Activated CD8-positive, alpha-beta T cell treated with anti-CD3 and anti-CD28 coated beads for 36 hours (primary cell): ENCODE data around the gene AKAP10. TPM values are rescaled to one million over a fixed set of nuclear protein-coding genes. Genes with fewer than 3 reads are reported as not detected.

Experiments used
- ATAC-seq: fragments of 200-7000 bp; cut with Tn5 transposase; one replicate; pipeline ENCODE4 v1.10.0; 2021; ENCODE audit warnings: mild to moderate bottlenecking, moderate library complexity
- CTCF ChIA-PET: fragments of 350-600 bp; sonication (Branson Sonifier 250); formaldehyde crosslinking; loops from one replicate; lab custom pipeline; 2021; ENCODE audit warnings: antibody characterized with exemption; lab: Charles Lee
- POLR2A ChIA-PET: fragments of 350-600 bp; sonication (Branson Sonifier 250); formaldehyde crosslinking; loops from one replicate; lab custom pipeline; 2021; ENCODE audit warnings: antibody characterized with exemption; lab: Charles Lee
- DNase-seq: peaks from one replicate; pipeline ENCODE4 v3.0.0-alpha.2; 2020
- H3K27ac Mint-ChIP-seq: one replicate; pipeline ENCODE4 v1.8.0; 2021; ENCODE audit warnings: mild to moderate bottlenecking, mixed read lengths
- H3K27me3 Mint-ChIP-seq: one replicate; pipeline ENCODE4 v1.8.0; 2021; ENCODE audit warnings: mixed read lengths
- H3K36me3 Mint-ChIP-seq: one replicate; pipeline ENCODE4 v1.8.0; 2021; ENCODE audit warnings: low read depth, mixed read lengths
- H3K4me1 Mint-ChIP-seq: one replicate; pipeline ENCODE4 v1.8.0; 2021; ENCODE audit warnings: low read depth, mixed read lengths
- H3K4me3 Mint-ChIP-seq: one replicate; pipeline ENCODE4 v1.8.0; 2021; ENCODE audit warnings: mild to moderate bottlenecking, moderate library complexity, mixed read lengths
- H3K9me3 Mint-ChIP-seq: one replicate; pipeline ENCODE4 v1.8.0; 2021; ENCODE audit warnings: mixed read lengths
- CTCF ChIP-seq: fragments of 200-600 bp; IDR thresholded peaks from one replicate; pipeline ENCODE4 v1.8.0; 2022; ENCODE audit warnings: antibody characterized with exemption, mild to moderate bottlenecking
- intact Hi-C: fragments of 100-400 bp; cut with micrococcal nuclease; formaldehyde crosslinking; loops from one replicate; pipeline ENCODE4 v1.10.0; 2022
- total RNA-seq, 2 experiments: library from RNA; stranded (reverse); gene quantifications; one replicate each; pipeline ENCODE4 v1.2.3, GENCODE V29; 2021

The AKAP10 gene
- total RNA-seq, 2 experiments from 2014 or later = 38.6 to 39.2 TPM

- no peak overlapping the region for H3K4me3 Mint-ChIP-seq
- no peak overlapping the region for H3K27ac Mint-ChIP-seq
- peaks cover 9% of the 10 kb centered on the region for H3K4me1 Mint-ChIP-seq
- no peak for TF ChIP-seq CTCF
- CTCF ChIA-PET = no interaction called here
- ATAC-seq = peak; percentile 49
- POLR2A ChIA-PET = no interaction called here
- no peaks in the 10 kb centered on the region for H3K9me3 Mint-ChIP-seq
- intact Hi-C loops = no loop called here
- DNase-seq = no peak
- no peaks in the 10 kb centered on the region for H3K27me3 Mint-ChIP-seq
- no peaks in the 10 kb centered on the region for H3K36me3 Mint-ChIP-seq
These were observed 94.0 kb downstream of the AKAP10 start for GRCh38 chr17:19883537-19884215.

GRCh38 chr17:19880393-19880792 is 97.2 kb downstream of the AKAP10 start:
- Mint-ChIP-seq H3K4me1 (peaks cover 38% of the 10 kb centered on the region), H3K9me3 (no peaks in the 10 kb centered on the region), H3K4me3 (no peak overlapping the region), H3K36me3 (no peaks in the 10 kb centered on the region), H3K27me3 (no peaks in the 10 kb centered on the region), H3K27ac (no peak overlapping the region)
- no peak for TF ChIP-seq CTCF
- CTCF ChIA-PET = interaction anchor here (0.6 to 1.8 kb wide), 2 partner anchors 13 to 63 kb away, joined by 3 to 5 read pairs; partner anchors contain the start of gene ULK2
- DNase-seq (no peak), ATAC-seq (no peak)
- intact Hi-C loops = no loop called here
- POLR2A ChIA-PET = interaction anchor here (2.0 kb wide), 1 partner anchor 20 kb away, joined by 6 read pairs; no protein-coding TSS in a partner anchor

- ATAC-seq (no peak), DNase-seq (no peak)
- ChIA-PET CTCF (interaction anchor here (0.7 to 1.4 kb wide), 2 partner anchors 10 to 401 kb away, joined by 3 to 4 read pairs; partner anchors contain the start of gene ULK2), POLR2A (interaction anchor here (1.4 to 2.1 kb wide), 2 partner anchors 10 to 13 kb away, joined by 4 to 5 read pairs; partner anchors contain the start of gene ULK2)
- H3K4me3 Mint-ChIP-seq = no peak overlapping the region
- H3K27me3 Mint-ChIP-seq = no peaks in the 10 kb centered on the region
- no peaks in the 10 kb centered on the region for H3K9me3 Mint-ChIP-seq
- TF ChIP-seq CTCF = no peak
- no peaks in the 10 kb centered on the region for H3K36me3 Mint-ChIP-seq
- no peak overlapping the region for H3K27ac Mint-ChIP-seq
- peaks cover 39% of the 10 kb centered on the region for H3K4me1 Mint-ChIP-seq
- intact Hi-C loops = no loop called here
These were observed 100.2 kb downstream of the AKAP10 start for GRCh38 chr17:19877364-19877945.

GRCh38 chr17:19876529-19877161 is 101.0 kb downstream of the AKAP10 start:
- ATAC-seq (peak; percentile 80), DNase-seq (peak; percentile 55)
- ChIA-PET POLR2A (interaction anchor here (0.6 to 1.4 kb wide), 2 partner anchors 12 to 80 kb away, joined by 3 to 4 read pairs; no protein-coding TSS in a partner anchor), CTCF (interaction anchor here (0.8 kb wide), 2 partner anchors 11 to 110 kb away, joined by 3 read pairs; no protein-coding TSS in a partner anchor)
- peaks cover 39% of the 10 kb centered on the region for H3K4me1 Mint-ChIP-seq
- TF ChIP-seq CTCF = no peak
- H3K27me3 Mint-ChIP-seq = no peaks in the 10 kb centered on the region
- peak overlapping the region; percentile 14 for H3K4me3 Mint-ChIP-seq
- intact Hi-C loops = no loop called here
- H3K9me3 Mint-ChIP-seq = no peaks in the 10 kb centered on the region
- no peaks in the 10 kb centered on the region for H3K36me3 Mint-ChIP-seq
- peak overlapping the region; percentile 80 for H3K27ac Mint-ChIP-seq
